ENCODE results near the gene TMC4.

- TF ChIP-seq CTCF (IDR thresholded peaks at IDR 0.05) (no peak), EP300 (IDR thresholded peaks at IDR 0.05) (no peak), POLR2AphosphoS5 (IDR thresholded peaks at IDR 0.05) (no peak)
Observed at GRCh38 chr19:54133957-54134590, 38.9 kb downstream of the TMC4 start.

All from sigmoid colon (tissue), 4 donors.